LoVo (cell line): ENCODE measurements around the gene MYLK4.

Source experiments
- DNase-seq: peaks from one replicate; pipeline ENCODE4 v3.0.0-alpha.2; 2016; ENCODE audit warnings: low spot score

MYLK4 gene

DNA sequence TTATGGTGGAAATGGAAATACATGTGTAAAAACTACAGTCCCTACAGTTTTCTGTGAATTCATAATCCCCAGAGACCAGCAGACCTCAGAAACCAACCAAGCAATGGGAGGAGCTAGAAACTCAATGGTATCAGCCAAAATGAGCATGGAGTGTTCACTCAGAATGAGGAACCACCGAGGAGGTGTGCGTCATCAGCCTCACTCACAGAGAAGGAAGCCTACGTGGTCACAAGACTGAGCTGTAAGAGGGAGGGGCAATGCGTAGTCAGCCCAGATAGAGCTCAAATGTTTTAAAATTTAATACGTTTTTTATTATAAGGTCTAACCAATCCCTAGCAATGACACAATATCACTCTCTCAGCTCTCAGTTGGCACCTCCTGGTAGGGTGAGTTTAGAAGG is 17.4 kb downstream of the MYLK4 start:
- DNase-seq, result no peak

DNA sequence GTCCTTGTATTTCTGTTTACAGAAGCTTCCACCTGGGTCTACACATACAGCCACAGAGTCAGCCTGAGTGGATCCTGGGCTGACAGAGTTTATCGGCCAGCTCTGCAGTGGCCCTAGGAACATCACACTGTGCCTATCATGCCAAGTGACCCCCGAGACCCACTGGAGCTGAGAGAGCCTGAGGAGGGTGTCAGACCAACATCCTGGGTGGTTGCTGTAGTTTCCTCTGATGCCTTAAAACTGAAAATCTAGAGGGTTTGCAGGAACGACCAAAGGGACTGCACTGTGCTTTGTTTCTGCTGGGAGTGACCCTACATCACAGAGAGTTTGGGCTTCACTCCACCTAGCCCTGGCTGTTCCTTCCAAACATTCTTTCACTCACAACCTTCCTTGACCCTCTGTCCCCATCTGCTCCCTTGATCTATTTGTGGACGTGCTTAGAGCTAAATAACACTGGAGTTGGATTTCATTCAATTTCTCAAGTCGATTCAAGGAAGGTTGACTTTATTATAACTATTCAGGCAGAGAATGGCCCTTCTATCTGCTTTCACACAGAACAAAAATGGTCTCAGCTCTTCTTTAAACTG is 18.1 kb downstream of the MYLK4 start:
- no peak for DNase-seq

DNA sequence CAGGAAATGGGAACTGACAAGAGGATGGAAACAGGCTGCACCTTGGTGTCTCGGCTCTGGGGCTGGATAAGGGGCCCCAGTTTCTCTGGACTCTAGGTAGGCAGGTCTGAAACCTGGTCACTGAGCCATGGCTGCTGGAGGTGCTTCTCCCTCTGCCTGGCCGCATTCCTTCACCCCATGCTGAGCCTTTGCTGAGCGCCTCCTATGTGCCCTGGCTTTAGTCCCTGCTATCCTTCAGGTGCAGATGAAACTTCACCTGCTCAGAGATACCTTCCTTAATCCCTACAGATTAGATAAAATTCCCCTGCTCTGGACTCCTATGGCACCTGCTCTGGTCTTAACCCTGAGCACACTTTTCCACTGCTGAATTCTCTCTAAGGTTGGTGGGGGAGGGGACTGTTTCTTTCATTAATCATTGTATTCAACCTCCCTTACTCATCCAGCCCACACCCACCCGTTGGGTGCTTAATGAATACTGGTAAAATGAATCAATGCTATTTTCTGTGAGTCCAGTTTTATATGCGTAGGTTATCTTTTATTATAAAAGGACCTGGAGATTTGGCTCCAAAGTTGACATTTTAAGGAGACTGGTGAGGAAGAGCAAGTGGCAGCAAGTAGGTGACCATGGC is 19.3 kb downstream of the MYLK4 start:
- DNase-seq, result no peak

DNA sequence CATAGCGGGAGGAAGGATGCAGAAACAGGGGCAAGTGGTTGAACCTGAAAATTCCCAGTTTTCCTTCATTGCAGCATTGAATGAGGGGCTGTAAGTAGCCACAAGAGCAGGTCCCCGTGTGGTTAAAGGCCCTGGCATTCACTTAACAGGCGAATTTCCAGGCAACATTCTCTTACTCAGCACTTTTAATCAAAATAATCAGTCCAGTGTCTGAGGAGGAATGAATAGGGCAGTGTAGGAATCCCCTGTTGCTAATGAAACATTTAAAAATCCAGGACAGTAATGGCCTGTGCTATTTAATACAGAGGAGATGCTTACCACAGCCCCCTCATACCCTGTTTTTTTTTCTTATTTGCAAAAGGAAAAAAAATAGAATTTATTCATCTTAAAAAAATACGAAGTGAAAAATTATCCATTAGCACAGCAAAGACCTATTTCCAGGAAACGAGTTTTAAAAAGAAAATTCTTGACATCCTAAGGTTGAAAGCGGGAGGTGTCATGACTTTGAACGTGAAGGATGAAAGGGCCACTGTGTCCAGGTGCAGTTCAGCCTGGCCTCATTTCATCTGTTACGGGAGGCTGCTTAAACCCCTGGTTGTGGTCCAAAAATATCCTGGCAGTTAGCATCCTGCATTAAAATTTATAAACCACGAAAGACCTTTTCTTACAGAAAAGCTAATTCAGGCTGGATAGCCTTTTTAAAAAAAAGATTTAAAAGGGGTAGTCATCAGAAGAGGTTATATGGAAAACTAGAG is 20.2 kb downstream of the MYLK4 start:
- DNase-seq, result no peak

DNA sequence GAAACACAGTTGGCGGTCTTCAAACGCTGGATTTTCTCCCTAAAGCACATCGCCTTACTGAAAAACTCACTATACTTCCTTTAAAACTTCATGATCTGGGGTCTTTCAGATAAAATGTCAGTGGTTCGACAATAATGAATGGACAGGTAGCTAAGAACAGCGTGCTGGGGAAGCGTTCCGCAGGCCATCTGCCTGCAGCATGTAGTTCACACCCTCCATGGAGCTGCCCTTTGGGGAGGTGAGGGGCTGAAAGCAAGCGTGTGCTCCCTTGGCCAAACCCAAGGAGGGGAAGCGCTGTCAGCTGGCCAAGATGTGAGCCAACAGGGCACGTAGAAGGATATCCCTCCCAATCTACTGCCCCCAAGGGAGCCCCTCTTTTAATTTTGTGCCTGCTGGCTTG is 20.8 kb downstream of the MYLK4 start:
- DNase-seq, result no peak

DNA sequence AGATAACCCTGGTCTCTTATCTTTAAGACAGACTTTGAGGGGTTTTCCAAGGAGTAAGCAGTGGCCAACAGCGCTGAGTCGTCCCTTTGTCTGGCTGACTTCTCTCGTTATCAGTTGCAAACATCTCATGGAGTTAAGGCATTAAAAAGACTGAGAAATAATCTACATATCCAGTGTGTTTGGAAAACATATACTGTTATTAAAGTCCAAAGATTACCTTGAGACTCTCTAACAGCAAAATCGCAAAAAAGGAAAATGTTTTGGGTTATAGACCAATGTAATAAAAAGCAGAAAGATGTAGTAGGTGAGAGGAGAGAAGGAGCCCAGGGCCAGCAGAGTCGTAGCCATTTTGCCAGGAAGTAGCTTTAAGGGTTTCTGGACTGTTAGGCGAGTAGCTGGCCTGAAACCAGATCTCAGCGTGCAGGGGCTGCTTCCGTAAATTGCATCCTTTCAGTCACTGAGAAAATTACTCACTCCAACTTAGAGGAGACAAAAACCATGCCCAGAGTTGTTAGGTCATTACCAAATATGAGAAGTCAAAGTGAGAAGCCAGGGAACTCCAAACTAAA is 24.6 kb downstream of the MYLK4 start:
- DNase-seq, result no peak

DNA sequence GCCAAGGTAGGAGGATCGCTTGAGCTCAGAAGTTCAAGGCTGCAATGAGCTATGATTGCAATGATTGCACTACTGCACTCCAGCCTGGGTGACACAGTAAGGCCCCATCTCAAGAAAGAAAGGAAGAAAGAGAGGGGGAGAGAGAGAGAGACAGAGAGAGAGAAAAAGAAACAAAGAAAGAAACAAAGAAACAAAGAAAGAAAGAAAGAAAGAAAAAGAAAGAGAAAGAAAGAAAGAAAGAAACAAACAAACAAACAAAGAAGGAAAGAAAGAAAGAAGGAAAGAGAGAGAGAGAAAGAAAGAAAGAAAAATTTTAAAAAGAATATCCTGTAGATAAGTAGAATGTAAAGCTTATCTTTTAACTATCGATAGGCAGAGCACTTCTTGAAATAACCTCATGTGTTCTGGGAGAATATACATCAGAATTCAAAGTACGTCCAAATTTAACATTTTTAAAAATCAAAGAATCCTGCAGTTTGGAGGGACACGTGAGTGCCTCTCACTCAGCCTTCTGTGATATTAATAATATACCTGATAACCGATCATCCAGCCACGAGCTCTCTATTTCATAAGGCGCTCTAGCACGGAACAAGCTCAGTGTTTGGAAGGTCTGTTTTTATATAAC is 25.2 kb downstream of the MYLK4 start:
- DNase-seq, result no peak

DNA sequence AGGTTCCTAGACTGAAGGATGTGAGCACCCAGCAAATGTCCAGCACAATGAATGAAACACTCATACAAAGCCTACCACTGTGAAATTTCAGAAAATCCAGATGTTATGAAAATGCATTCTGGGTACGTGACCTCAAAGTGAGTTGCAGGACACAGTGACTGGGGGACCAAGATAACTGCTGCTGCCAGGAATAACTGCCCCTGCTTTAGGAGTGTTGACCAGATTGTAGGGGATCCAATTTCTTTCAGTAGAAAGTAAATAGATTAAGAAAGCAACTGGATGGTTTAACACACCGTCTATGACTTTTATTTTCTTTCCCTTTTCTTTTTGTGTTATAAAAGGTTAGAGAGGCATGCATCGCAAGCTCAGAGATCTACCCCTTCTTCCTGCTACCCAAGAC is 29.5 kb downstream of the MYLK4 start:
- no peak for DNase-seq

DNA sequence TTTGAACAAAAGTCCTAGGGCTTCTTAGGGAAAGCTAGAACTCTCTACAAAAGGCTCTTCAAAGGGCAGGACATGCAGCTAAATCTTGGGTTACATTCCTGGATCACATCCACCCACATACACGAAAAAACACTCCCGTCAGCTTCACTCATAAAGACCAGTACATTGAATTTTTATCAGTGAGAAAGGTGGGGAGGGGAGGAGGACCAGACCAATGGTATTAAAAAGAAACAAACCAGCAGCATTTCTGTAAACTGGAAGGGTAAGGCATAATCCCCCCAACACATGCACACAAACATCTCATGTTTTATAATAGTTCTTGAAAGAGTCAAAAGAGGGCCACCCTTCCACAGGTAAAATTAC is 31.6 kb downstream of the MYLK4 start:
- DNase-seq, result no peak

DNA sequence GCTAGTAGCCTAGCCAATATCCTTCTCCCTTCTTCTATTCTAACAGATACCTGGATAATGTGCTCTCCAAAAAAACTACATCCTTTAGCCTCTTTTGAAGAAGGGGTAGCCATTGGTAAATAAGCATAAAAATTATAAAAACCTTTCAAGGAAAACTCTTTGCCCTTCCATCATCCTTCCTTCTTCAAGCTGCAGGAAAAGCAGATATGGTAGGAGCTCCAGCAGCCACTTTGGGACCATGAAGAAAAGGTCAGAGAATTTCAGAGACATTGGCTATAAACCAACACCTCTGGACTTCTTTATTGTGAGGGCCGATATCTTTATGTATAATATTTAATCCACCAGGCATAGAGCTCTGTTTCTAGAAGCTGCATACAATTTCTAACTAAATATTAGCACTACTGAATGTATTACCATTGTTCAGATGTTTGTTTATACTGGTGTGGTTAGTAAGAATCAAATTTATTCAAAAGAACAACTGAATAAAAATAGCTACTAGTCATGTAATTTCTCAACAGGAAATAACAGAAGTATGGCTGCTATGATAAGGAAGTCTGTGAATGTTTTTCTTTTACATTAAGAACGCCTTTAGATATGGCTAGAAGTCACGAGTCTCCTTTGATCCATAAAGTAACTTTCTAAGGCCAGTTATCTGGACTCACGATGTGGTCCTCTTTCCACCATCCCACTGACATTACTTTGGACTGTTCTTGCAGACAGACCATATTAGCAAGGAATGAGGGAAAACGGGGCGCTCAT is 32.2 kb downstream of the MYLK4 start:
- no peak for DNase-seq

DNA sequence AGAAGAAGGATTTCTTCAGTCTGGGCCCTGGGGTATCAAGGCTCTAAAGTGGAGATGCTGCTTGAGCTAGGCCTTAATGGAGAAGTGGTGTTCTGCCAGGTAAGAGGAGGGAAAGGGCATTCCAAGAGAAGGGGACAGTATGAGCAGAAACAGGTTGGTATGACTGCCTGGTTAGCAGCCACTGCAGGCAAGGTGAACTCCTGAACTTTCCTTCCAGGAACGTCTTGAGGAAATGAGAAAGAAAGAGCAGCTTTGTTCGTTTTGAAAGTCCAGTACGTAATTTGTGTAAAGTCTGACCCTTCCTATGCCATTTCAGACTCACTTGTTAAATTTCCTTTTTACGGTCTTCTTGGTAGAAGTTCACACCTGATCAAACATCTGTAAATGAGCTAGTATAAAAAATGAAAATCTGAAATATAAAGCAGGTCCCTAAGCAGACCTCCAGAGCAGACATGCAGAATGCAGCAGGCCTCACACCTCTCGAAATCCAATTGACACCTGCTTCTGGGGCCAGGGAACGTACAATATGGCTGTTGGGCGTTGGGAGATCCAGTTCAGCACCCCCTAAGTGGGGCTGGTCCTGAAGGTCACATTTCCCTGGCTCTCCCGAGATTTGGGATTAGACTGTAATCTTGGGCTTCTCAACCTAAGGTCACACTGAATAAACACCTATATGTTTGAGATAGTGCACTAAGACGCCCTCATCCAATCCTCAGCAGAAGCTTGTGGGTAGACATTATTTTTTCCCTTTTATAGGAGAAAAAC is 33.6 kb downstream of the MYLK4 start:
- no peak for DNase-seq

DNA sequence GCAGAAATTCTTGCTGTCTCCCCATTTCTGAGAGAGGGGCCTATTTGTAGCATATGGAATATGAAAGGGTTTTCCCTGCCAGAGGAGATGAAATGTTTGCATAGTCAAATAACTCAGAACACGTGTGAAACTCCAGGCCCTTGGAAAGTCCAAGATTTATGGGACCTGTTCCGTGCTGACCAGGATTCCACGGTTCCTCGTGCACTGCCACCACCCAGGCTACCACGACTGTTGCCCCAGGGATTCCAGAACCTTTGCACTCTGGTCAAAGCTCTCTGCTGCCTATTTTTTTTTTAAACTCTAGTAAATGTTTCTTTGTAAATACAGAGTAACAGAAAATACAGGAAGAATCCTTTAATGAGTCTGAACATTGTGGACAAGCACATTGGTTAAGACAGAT is 35.0 kb downstream of the MYLK4 start:
- peak; percentile 9 for DNase-seq

DNA sequence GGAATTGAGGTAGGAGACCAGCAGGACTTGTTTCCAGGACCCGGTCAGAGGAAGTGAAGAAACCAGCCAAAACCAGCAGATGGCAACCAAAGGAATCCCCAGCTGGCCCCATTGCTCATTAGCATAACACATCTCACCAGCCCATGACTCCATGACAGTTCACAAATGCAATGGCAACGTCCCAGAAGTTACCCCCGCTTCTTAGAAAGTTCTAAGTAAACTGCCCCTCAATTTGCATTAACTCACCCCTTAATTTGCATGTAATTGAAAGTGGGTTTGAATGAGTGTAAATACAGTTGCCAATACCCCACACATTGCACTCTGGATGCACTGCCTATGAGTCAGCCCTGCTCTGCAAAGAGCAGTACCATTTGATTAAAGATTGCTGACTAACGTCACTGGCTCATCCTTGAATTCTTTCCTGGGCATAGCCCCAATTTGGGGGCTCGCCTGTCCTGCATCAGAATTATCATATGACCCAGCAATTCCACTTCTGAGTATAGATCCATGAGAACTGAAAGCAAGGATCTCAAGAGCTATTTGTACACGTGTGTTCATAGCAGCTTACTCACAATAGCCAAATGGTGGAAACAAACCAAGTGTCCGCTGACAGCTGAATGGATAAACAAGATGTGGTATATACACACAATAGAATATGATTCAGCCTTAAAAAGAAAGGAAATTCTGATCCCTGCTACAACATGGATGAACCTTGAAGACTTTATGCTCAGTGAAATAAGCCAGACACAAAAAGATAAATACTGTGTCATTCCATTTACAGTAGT is 36.4 kb downstream of the MYLK4 start:
- no peak for DNase-seq

DNA sequence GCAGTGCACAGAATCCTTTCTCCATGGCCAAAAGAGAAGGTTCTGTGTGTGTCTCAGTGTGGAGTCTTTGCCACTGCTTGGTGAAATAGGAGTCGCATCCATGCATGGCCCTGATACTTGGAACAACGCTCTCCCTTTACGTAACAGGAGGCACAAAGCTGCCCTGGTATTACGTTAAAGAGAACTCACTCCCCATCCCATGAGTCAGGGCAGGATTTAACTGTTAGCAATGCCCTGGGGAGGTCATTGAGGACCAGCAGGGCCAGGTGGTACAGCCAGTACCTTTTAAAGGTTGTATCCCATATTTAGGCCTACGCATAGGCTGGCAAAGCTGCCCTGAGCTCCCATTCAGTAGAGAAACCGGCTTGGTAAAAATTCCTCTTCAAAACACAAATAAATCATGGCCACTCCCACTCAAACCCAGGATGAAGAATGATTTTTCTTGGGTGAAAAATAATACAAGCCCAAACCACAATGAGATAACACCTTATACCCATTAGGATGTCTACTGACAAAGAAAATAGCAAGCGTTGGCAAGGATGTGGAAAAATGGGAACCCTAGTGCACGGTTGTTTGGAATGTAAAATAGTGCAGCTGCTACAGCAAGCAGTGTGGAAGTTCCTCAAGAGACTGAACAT is 37.1 kb downstream of the MYLK4 start:
- no peak for DNase-seq

DNA sequence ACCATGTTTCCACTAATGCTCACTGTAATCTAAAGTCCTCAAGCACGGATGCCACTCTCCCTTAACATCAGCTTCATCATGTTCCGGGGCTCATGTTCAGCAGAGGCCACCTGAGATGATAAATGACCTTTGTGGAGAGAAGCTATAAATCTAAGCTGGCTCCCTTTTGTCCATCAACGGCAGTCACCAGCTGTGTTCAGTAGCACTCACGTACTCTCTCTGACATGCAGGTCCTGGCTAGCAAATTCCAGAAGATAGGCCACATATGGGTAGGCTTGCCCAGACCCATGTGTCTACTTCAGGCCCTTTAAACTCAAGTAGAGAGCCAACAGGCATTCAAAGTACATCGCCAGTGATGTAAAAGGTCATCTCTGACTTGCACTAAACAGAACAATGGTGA is 38.6 kb downstream of the MYLK4 start:
- DNase-seq, result no peak

DNA sequence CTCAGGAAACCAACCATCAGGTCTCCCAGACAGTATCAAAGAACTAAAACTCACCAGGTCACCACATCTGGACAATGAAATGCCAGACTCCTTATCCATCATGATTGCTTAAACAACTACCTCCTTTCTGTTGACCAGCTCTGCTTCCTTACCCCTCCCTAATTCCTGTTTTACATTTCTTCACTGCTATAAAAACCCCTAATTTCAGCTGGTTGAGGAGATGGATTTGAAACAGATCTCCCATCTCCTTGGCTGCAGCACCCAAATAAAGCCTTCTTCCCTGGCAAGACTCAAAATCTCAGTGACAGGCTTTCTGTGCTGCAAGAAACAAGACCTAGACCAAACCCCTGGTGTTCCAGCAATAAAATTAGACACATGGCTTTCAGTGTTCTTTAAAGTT is 40.3 kb downstream of the MYLK4 start:
- no peak for DNase-seq

DNA sequence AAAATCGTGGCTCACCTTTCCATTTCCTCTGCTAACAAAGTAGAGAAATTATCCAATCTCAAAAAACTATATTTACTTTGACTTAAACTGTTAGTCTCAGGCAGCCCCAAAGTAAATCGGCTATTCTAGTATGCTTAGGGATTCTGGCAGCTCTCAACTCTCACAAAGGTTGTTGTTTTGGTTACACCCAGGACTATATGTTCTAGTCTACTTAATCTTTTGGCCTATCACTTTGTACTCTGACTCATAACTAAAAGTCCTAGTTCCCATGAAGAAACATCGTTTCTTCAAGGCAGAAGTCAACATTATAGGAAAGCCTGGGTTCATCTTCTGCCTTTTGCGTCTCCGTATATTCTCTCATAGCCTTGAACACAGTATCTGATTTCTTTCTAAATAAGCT is 42.3 kb downstream of the MYLK4 start:
- no peak for DNase-seq

DNA sequence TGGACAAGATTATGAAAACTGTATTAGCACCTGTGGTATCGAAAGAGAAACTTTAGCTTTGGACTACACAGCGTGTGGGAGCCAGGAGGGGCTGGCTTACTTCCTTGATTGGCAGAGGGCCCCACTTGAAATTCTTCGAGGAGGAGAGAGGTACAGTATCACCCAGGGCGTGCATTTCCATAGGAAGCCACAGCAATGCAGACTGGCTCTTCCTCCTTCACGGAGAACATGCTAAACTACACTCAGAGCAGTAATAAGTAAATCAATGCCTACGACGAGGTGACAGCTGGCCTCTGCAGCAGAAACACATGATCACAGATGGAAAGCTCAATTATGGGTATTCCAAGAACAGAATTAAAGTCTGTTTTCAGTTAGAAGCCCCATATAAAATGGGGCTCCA is 44.2 kb downstream of the MYLK4 start:
- no peak for DNase-seq

DNA sequence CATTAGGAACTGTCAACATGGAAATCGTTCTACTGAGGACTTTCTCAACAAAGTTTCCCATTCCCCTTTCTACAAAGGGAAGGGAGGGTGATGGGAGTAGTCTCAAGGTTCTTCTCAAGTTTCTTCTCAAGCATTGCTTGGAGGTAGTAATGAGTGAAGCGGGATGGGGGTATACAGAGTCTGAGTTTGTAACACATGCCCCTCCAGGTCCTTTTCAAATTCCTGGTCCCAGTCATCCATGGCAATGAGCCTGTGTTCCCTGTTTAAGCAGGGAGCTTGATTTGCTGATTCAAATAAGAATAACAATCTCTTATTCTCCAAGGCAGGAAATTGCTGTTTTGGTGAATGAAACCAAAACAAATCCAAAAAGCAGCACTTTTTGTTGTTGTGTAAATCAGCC is 45.5 kb downstream of the MYLK4 start:
- DNase-seq, result no peak

DNA sequence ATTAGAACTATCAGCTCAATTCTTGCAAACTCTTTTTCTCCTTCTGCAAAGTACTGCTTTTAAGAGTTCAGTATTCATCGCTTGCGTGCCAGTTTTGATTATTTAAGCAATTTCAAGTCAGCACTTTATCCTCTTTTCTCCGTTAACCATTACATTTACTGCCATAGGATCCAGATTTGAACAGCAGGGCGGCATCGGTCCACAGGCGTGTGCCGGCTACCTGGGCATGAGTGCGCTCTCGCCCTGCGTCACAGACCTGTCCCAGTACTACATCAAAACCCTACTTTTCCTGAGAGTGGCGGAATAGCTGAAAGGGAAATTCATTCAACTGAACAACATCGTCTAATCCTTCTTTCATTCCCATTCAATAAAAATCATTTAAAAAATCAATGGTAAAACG is 53.4 kb downstream of the MYLK4 start:
- no peak for DNase-seq
